IMR-90 (cell line): ENCODE results near the gene PTPRN2. TPM values are rescaled to one million over a fixed set of nuclear protein-coding genes. Genes with fewer than 3 reads are reported as not detected.

Experiments used
- ATAC-seq: fragments of 200-7000 bp; cut with Tn5 transposase; 2 replicates; pipeline ENCODE4 v1.9.1; 2020; ENCODE audit warnings: low read depth, mild to moderate bottlenecking, moderate library complexity
- BruUV-seq: library from RNA; stranded (reverse); fragments of 400-500 nt; replicated peaks from 2 replicates; lab custom pipeline; 2021; lab: Mats Ljungman, UMichigan
- CTCF ChIA-PET: fragments of 300-600 bp; formaldehyde crosslinking; extraction: SDS; loops from one replicate; lab custom pipeline; 2021; ENCODE audit warnings: antibody characterized with exemption; lab: Yijun Ruan, JAX
- POLR2A ChIA-PET: fragments of 300-600 bp; sonication (Branson Sonifier 250); formaldehyde crosslinking; loops from one replicate; lab custom pipeline; 2022; ENCODE audit warnings: antibody characterized with exemption; ENCODE audit not compliant: unreplicated experiment; lab: Charles Lee
- DNase-seq: peaks from one replicate; pipeline ENCODE4 v3.0.0; 2013
- H2AFZ ChIP-seq: replicated peaks from 2 replicates; pipeline ENCODE3; 2013; ENCODE audit warnings: low read length, mild to moderate bottlenecking; ENCODE audit not compliant: poor library complexity
- H2AK5ac ChIP-seq: 2 replicates; pipeline ENCODE4 v1.6.1; 2013; ENCODE audit warnings: low read depth, low read length, inconsistent platforms
- H2AK9ac ChIP-seq: replicated peaks from 2 replicates; pipeline ENCODE3; 2013; ENCODE audit warnings: mild to moderate bottlenecking, low read depth, low read length, moderate library complexity; ENCODE audit not compliant: poor library complexity
- H2BK120ac ChIP-seq: 2 replicates; pipeline ENCODE4 v1.6.1; 2013; ENCODE audit warnings: low read depth, low read length, inconsistent platforms
- H2BK15ac ChIP-seq: 3 replicates; pipeline ENCODE4 v1.6.1; 2013; ENCODE audit warnings: low read depth, low read length, inconsistent platforms
- H2BK20ac ChIP-seq: 2 replicates; pipeline ENCODE4 v1.6.1; 2013; ENCODE audit warnings: low read depth, mild to moderate bottlenecking, inconsistent platforms, low read length, moderate library complexity
- H2BK5ac ChIP-seq: 2 replicates; pipeline ENCODE4 v1.6.1; 2013; ENCODE audit warnings: mild to moderate bottlenecking, low read depth, low read length, inconsistent platforms; ENCODE audit not compliant: poor library complexity, severe bottlenecking
- H3K14ac ChIP-seq: replicated peaks from 2 replicates; pipeline ENCODE4 v1.6.1; 2013; ENCODE audit warnings: low read depth, low read length, inconsistent platforms
- H3K18ac ChIP-seq: 2 replicates; pipeline ENCODE4 v1.6.1; 2013; ENCODE audit warnings: low read depth, low read length, control low read depth
- H3K23ac ChIP-seq: 2 replicates; pipeline ENCODE4 v1.6.1; 2013; ENCODE audit warnings: low read depth, low read length, inconsistent platforms
- H3K27ac ChIP-seq: 2 replicates; pipeline ENCODE4 v1.5.1; 2013; ENCODE audit warnings: mild to moderate bottlenecking, control low read depth, low read length; ENCODE audit not compliant: insufficient read depth
- H3K27me3 ChIP-seq: 2 replicates; pipeline ENCODE4 v1.6.1; 2013; ENCODE audit warnings: low read length; ENCODE audit not compliant: control insufficient read depth, insufficient read depth
- H3K36me3 ChIP-seq: 2 replicates; pipeline ENCODE4 v1.6.1; 2013; ENCODE audit warnings: low read length, mixed read lengths; ENCODE audit not compliant: control insufficient read depth, insufficient read depth
- H3K4ac ChIP-seq: 2 replicates; pipeline ENCODE4 v1.6.1; 2013; ENCODE audit warnings: low read depth, low read length, inconsistent platforms
- H3K4me1 ChIP-seq: 2 replicates; pipeline ENCODE4 v1.6.1; 2013; ENCODE audit warnings: low read length, mixed read lengths; ENCODE audit not compliant: control insufficient read depth, insufficient read depth
- H3K4me2 ChIP-seq: 2 replicates; pipeline ENCODE4 v1.6.1; 2013; ENCODE audit warnings: low read depth, mild to moderate bottlenecking, control low read depth, low read length, moderate library complexity
- H3K4me3 ChIP-seq: 2 replicates; pipeline ENCODE4 v1.5.1; 2013; ENCODE audit warnings: low read depth, mild to moderate bottlenecking, control low read depth, low read length, moderate library complexity; ENCODE audit not compliant: insufficient read depth
- H3K56ac ChIP-seq: 2 replicates; pipeline ENCODE4 v1.6.1; 2013; ENCODE audit warnings: low read length, inconsistent platforms; ENCODE audit not compliant: insufficient read depth; ENCODE audit errors: extremely low read depth
- H3K79me1 ChIP-seq, 2 experiments: 2 replicates each; pipeline ENCODE4 v1.6.1; 2013; ENCODE audit warnings: low read length in 2 of 2, inconsistent platforms in 1 of 2, low read depth in 1 of 2
- H3K9ac ChIP-seq: 2 replicates; pipeline ENCODE4 v1.6.1; 2013; ENCODE audit warnings: low read depth, low read length, control low read depth
- H3K9me1 ChIP-seq: 2 replicates; pipeline ENCODE4 v1.6.1; 2013; ENCODE audit warnings: low read length, inconsistent platforms; ENCODE audit not compliant: insufficient read depth
- H3K9me3 ChIP-seq: 2 replicates; pipeline ENCODE4 v1.6.1; 2013; ENCODE audit warnings: low read length; ENCODE audit not compliant: control insufficient read depth, insufficient read depth
- H4K20me1 ChIP-seq: 2 replicates; pipeline ENCODE4 v1.6.1; 2013; ENCODE audit warnings: low read length, inconsistent platforms; ENCODE audit not compliant: insufficient read depth
- H4K5ac ChIP-seq: 2 replicates; pipeline ENCODE4 v1.6.1; 2013; ENCODE audit warnings: mild to moderate bottlenecking, low read depth, low read length, control low read depth
- H4K8ac ChIP-seq, 2 experiments: 2 replicates each; pipeline ENCODE4 v1.6.1; 2013; ENCODE audit warnings: low read depth in 2 of 2, low read length in 2 of 2, control low read depth in 1 of 2, inconsistent platforms in 1 of 2
- H4K91ac ChIP-seq: 2 replicates; pipeline ENCODE4 v1.6.1; 2013; ENCODE audit warnings: low read depth, low read length, inconsistent platforms; ENCODE audit not compliant: insufficient read depth
- BHLHE40 ChIP-seq: fragments of 150-350 bp; IDR thresholded peaks from 2 replicates; pipeline ENCODE4 v1.6.1; 2016; ENCODE audit warnings: mild to moderate bottlenecking, low read depth, low read length
- CEBPB ChIP-seq: IDR thresholded peaks from 2 replicates; pipeline ENCODE4 v1.6.1; 2012; ENCODE audit warnings: low read depth, low read length, improper control_type of control experiment
- CHD1 ChIP-seq: IDR thresholded peaks from 2 replicates; pipeline ENCODE4 v1.6.1; 2012; ENCODE audit warnings: low read depth, low read length, improper control_type of control experiment
- FOS ChIP-seq: fragments of 150-350 bp; IDR thresholded peaks from 2 replicates; pipeline ENCODE4 v1.6.1; 2016; ENCODE audit warnings: low read depth, low read length
- MAFK ChIP-seq: IDR thresholded peaks from 2 replicates; pipeline ENCODE4 v1.6.1; 2012; ENCODE audit warnings: low read depth, low read length, improper control_type of control experiment
- MAZ ChIP-seq: IDR thresholded peaks from 2 replicates; pipeline ENCODE4 v1.6.1; 2012; ENCODE audit warnings: low read depth, mild to moderate bottlenecking, low read length, improper control_type of control experiment, moderate library complexity, borderline replicate concordance
- MXI1 ChIP-seq: IDR thresholded peaks from 2 replicates; pipeline ENCODE4 v1.6.1; 2012; ENCODE audit warnings: low read depth, mild to moderate bottlenecking, low read length, moderate library complexity, borderline replicate concordance
- NFE2L2 ChIP-seq: fragments of 150-350 bp; IDR thresholded peaks from 2 replicates; pipeline ENCODE4 v1.6.1; 2016; ENCODE audit warnings: low read depth, mild to moderate bottlenecking, low read length
- POLR2A ChIP-seq: IDR thresholded peaks from 2 replicates; pipeline ENCODE4 v1.6.1; 2012; ENCODE audit warnings: mild to moderate bottlenecking, low read depth, low read length
- RAD21 ChIP-seq: IDR thresholded peaks from 2 replicates; pipeline ENCODE4 v1.6.1; 2012; ENCODE audit warnings: low read length, improper control_type of control experiment
- RCOR1 ChIP-seq: IDR thresholded peaks from 2 replicates; pipeline ENCODE4 v1.6.1; 2012; ENCODE audit warnings: mild to moderate bottlenecking, low read length, improper control_type of control experiment; ENCODE audit not compliant: insufficient replicate concordance
- RFX5 ChIP-seq: IDR thresholded peaks from 2 replicates; pipeline ENCODE4 v1.8.0; 2012; ENCODE audit warnings: low read depth, mild to moderate bottlenecking, low read length, moderate library complexity
- SMC3 ChIP-seq: fragments of 150-350 bp; IDR thresholded peaks from 2 replicates; pipeline ENCODE4 v1.6.1; 2016; ENCODE audit warnings: low read depth, mild to moderate bottlenecking, antibody characterized with exemption, low read length, moderate library complexity
- WGBS, 2 experiments: methylation state at CpG; one replicate each; pipeline versions ENCODE4 v1.1.5 to v1.1.7; 2013; ENCODE audit warnings: missing lambda C conversion rate in 2 of 2; ENCODE audit not compliant: insufficient read length in 1 of 2; ENCODE audit errors: extremely low coverage in 2 of 2; 5-methylcytosine and 5-hydroxymethylcytosine counted together
- dilution Hi-C: fragments of 300-500 bp; cut with HindIII; formaldehyde crosslinking; loops from one replicate; pipeline ENCODE4 v1.14.3; 2018; ENCODE audit warnings: low sequenced_read_pairs; ENCODE audit not compliant: unreplicated experiment
- in situ Hi-C: fragments of 300-500 bp; cut with MboI; formaldehyde crosslinking; loops from 3 replicates; pipeline ENCODE4 v1.14.3; 2019; ENCODE audit warnings: low sequenced_read_pairs, inconsistent platforms, mixed read lengths
- intact Hi-C: fragments of 100-400 bp; cut with micrococcal nuclease; formaldehyde crosslinking; loops from 2 replicates; pipeline ENCODE4 v1.10.0; 2022
- polyA plus RNA-seq, 3 experiments: library from polyadenylated mRNA; depleted of rRNA; stranded (reverse); fragments of >200 nt; gene quantifications; 2 replicates each; pipeline ENCODE4 v1.2.3, GENCODE V29; 2012; ENCODE audit warnings: low replicate concordance in 1 of 3
- total RNA-seq: library from RNA; depleted of rRNA; stranded (reverse); fragments of >200 nt; gene quantifications from 2 replicates; pipeline ENCODE4 v1.2.3, GENCODE V29; 2012
- TF ChIP-seq, protein P1 (sequence below): conservative IDR thresholded peaks from 2 replicates; pipeline ENCODE4 v1.5.1; 2012; ENCODE audit warnings: mild to moderate bottlenecking, low read depth, low read length, improper control_type of control experiment
- TF ChIP-seq, protein P2 (sequence below): fragments of 150-350 bp; IDR thresholded peaks from 2 replicates; pipeline ENCODE4 v1.6.1; 2016; ENCODE audit warnings: low read depth, mild to moderate bottlenecking, low read length, moderate library complexity, borderline replicate concordance
- TF ChIP-seq, protein P3 (sequence below): fragments of 150-350 bp; IDR thresholded peaks from 2 replicates; pipeline ENCODE4 v1.6.1; 2017; ENCODE audit warnings: mild to moderate bottlenecking, antibody characterized with exemption, low read length, low read depth

Gene PTPRN2
- total and polyA plus RNA-seq, 2 of the 4 experiments (the other 2 are of a cell fraction), result 0.03 TPM; not detected in 1

DNA sequence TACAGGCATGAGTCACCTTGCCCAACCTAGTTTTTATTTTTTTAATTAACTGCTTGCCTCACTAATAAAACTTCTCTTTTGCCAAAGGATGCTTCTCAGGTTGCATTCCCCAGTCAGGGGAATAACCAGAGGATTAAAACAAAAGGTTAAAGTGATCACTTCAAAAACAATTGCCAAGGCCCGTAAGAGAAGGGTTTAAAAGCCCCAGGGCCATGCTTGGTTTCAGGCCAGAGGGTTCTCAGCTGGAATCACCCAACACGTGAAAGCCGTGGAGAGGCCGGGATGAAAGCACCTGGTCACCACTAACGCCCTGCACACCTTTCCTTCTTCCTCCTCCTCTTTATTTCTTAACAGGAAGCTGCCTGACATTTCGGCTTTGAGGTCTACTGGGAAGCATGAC, 587.5 kb downstream of the PTPRN2 start:
- no peak for ATAC-seq
- no peaks in the 10 kb centered on the region for H3K4me1 ChIP-seq
- ChIA-PET CTCF (no interaction called here), POLR2A (no interaction called here)
- H3K27ac ChIP-seq, result no peak overlapping the region
- H4K91ac ChIP-seq, result no peak overlapping the region
- no peaks in the 10 kb centered on the region for H3K36me3 ChIP-seq
- no peak overlapping the region for H2BK20ac ChIP-seq
- no peak overlapping the region for H3K14ac ChIP-seq
- no peaks in the 10 kb centered on the region for H3K27me3 ChIP-seq
- no peak overlapping the region for H2BK120ac ChIP-seq
- no peak overlapping the region for H3K18ac ChIP-seq
- WGBS, 2 experiments, result 80% methylated on average over 1 of the region's 6 CpGs; no CpG with 5 or more reads in 1 of the 2 experiments
- no peak for TF ChIP-seq CHD1
- TF ChIP-seq, protein P1, sequence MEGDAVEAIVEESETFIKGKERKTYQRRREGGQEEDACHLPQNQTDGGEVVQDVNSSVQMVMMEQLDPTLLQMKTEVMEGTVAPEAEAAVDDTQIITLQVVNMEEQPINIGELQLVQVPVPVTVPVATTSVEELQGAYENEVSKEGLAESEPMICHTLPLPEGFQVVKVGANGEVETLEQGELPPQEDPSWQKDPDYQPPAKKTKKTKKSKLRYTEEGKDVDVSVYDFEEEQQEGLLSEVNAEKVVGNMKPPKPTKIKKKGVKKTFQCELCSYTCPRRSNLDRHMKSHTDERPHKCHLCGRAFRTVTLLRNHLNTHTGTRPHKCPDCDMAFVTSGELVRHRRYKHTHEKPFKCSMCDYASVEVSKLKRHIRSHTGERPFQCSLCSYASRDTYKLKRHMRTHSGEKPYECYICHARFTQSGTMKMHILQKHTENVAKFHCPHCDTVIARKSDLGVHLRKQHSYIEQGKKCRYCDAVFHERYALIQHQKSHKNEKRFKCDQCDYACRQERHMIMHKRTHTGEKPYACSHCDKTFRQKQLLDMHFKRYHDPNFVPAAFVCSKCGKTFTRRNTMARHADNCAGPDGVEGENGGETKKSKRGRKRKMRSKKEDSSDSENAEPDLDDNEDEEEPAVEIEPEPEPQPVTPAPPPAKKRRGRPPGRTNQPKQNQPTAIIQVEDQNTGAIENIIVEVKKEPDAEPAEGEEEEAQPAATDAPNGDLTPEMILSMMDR, result no peak
- no peak for TF ChIP-seq RFX5
- no peak for TF ChIP-seq RAD21
- TF ChIP-seq POLR2A, result no peak
- TF ChIP-seq, protein P2, sequence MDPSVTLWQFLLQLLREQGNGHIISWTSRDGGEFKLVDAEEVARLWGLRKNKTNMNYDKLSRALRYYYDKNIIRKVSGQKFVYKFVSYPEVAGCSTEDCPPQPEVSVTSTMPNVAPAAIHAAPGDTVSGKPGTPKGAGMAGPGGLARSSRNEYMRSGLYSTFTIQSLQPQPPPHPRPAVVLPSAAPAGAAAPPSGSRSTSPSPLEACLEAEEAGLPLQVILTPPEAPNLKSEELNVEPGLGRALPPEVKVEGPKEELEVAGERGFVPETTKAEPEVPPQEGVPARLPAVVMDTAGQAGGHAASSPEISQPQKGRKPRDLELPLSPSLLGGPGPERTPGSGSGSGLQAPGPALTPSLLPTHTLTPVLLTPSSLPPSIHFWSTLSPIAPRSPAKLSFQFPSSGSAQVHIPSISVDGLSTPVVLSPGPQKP, result no peak
- no peak for TF ChIP-seq SMC3
- TF ChIP-seq BHLHE40, result no peak
- TF ChIP-seq MXI1, result no peak
- TF ChIP-seq MAFK, result no peak
- no peak for TF ChIP-seq RCOR1
- TF ChIP-seq CEBPB, result no peak
- TF ChIP-seq MAZ, result no peak
- no peak for TF ChIP-seq FOS
- TF ChIP-seq, protein P3, sequence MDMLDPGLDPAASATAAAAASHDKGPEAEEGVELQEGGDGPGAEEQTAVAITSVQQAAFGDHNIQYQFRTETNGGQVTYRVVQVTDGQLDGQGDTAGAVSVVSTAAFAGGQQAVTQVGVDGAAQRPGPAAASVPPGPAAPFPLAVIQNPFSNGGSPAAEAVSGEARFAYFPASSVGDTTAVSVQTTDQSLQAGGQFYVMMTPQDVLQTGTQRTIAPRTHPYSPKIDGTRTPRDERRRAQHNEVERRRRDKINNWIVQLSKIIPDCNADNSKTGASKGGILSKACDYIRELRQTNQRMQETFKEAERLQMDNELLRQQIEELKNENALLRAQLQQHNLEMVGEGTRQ, result no peak
- no peak for TF ChIP-seq NFE2L2
- H4K8ac ChIP-seq, result no peak overlapping the region
- no peaks in the 10 kb centered on the region for H3K79me1 ChIP-seq
- intact Hi-C loops, result no loop called here
- BruUV-seq, result no TSS peak
- H3K9me1 ChIP-seq, result no peaks in the 10 kb centered on the region
- no peak overlapping the region for H3K56ac ChIP-seq
- H2AFZ ChIP-seq, result no peak overlapping the region
- H4K5ac ChIP-seq, result no peak overlapping the region
- H3K4me2 ChIP-seq, result no peak overlapping the region
- no peak overlapping the region for H2BK15ac ChIP-seq
- no peak overlapping the region for H2BK5ac ChIP-seq
- DNase-seq, result no peak
- no peak overlapping the region for H2AK9ac ChIP-seq
- no peak overlapping the region for H3K4ac ChIP-seq
- peaks cover 44% of the 10 kb centered on the region for H3K9me3 ChIP-seq
- no peak overlapping the region for H2AK5ac ChIP-seq
- H3K9ac ChIP-seq, result no peak overlapping the region
- dilution Hi-C loops, result no loop called here
- no peak overlapping the region for H3K4me3 ChIP-seq
- in situ Hi-C loops, result no loop called here
- H3K23ac ChIP-seq, result no peak overlapping the region
- H4K20me1 ChIP-seq, result no peaks in the 10 kb centered on the region
